Thyroid gland (tissue), 4 donors: Measurements from ENCODE around the gene NRG3. TPM values are rescaled to one million over a fixed set of nuclear protein-coding genes. Genes with fewer than 3 reads are reported as not detected.

Experiments
- DNase-seq, 2 donors: peaks; one replicate each; pipeline ENCODE4 v3.0.0-alpha.2; 2019
- H3K27ac ChIP-seq, 3 donors: fragments of 200-600 bp; sonication (generic); 1 replicate in 2 of 3; 2 replicates in 1 of 3; pipeline ENCODE4 v1.5.1; 2016 to 2019; ENCODE audit warnings: mild to moderate bottlenecking in 1 of 3, moderate library complexity in 1 of 3
- H3K27me3 ChIP-seq: fragments of 200-600 bp; sonication (generic); one replicate; pipeline ENCODE4 v1.5.1; 2019
- H3K36me3 ChIP-seq, 2 donors: fragments of 200-600 bp; sonication (generic); one replicate each; pipeline ENCODE4 v1.5.1; 2016 to 2019
- H3K4me1 ChIP-seq, 2 donors: fragments of 200-600 bp; sonication (generic); one replicate each; pipeline ENCODE4 v1.5.1; 2017 to 2019
- H3K4me3 ChIP-seq, 3 donors: fragments of 200-600 bp; sonication (generic); replicated peaks in 1 of 3; 1 replicate in 2 of 3; 2 replicates in 1 of 3; pipeline ENCODE4 v1.5.1; 2016; ENCODE audit warnings: mild to moderate bottlenecking in 1 of 3
- H3K9me3 ChIP-seq: fragments of 200-600 bp; sonication (generic); one replicate; pipeline ENCODE4 v1.5.1; 2017
- POLR2A ChIP-seq, 2 donors: fragments of 450-650 bp; IDR thresholded peaks; one replicate each; pipeline ENCODE4 v1.6.1; 2017; ENCODE audit warnings: antibody characterized with exemption in 2 of 2, mild to moderate bottlenecking in 2 of 2, moderate library complexity in 1 of 2
- WGBS, 2 donors: methylation state at CpG; one replicate each; pipeline ENCODE4 v1.1.5; 2017; 5-methylcytosine and 5-hydroxymethylcytosine counted together
- intact Hi-C: fragments of 100-400 bp; cut with DNase I; formaldehyde crosslinking; loops from one replicate; pipeline ENCODE4 v1.15.1; 2023
- total RNA-seq, 4 donors: library from RNA; depleted of rRNA; stranded (reverse); fragments of >200 nt; gene quantifications; one replicate each; pipeline ENCODE4 v1.2.3, GENCODE V29; 2016
- TF ChIP-seq, protein P1 (sequence below), 6 experiments: fragments of 200-600 bp in 3 of 6; fragments of 450-650 bp in 3 of 6; sonication (generic) in 3 of 6; IDR thresholded peaks; one replicate each; pipeline ENCODE4 v1.5.1; 2016 to 2019; ENCODE audit warnings: antibody characterized with exemption in 6 of 6, mild to moderate bottlenecking in 2 of 6, inconsistent platforms in 1 of 6, moderate library complexity in 1 of 6

NRG3 gene
- total RNA-seq, 4 donors from 2014 or later, result 0.67 to 1.8 (median 1.3) TPM

GRCh38 chr10:81877596-81877995 lies 2.6 kb downstream of the NRG3 start:
- Histone ChIP-seq H3K36me3 (no peaks in the 10 kb centered on the region), H3K9me3 (no peaks in the 10 kb centered on the region), H3K27me3 (no peaks in the 10 kb centered on the region), H3K4me1 (peaks cover 9 to 23% of the 10 kb centered on the region in 2 donors), H3K4me3 (no peak overlapping the region), H3K27ac (no peak overlapping the region)
- 60 to 74% methylated on average over 2 of the region's 2 CpGs for WGBS, 2 donors
- intact Hi-C loops, result no loop called here
- TF ChIP-seq POLR2A (IDR thresholded peaks at IDR 0.05), result no peak
- TF ChIP-seq, protein P1, sequence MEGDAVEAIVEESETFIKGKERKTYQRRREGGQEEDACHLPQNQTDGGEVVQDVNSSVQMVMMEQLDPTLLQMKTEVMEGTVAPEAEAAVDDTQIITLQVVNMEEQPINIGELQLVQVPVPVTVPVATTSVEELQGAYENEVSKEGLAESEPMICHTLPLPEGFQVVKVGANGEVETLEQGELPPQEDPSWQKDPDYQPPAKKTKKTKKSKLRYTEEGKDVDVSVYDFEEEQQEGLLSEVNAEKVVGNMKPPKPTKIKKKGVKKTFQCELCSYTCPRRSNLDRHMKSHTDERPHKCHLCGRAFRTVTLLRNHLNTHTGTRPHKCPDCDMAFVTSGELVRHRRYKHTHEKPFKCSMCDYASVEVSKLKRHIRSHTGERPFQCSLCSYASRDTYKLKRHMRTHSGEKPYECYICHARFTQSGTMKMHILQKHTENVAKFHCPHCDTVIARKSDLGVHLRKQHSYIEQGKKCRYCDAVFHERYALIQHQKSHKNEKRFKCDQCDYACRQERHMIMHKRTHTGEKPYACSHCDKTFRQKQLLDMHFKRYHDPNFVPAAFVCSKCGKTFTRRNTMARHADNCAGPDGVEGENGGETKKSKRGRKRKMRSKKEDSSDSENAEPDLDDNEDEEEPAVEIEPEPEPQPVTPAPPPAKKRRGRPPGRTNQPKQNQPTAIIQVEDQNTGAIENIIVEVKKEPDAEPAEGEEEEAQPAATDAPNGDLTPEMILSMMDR (IDR thresholded peaks at IDR 0.05), result no peak
- DNase-seq, result no peak

GRCh38 chr10:81882011-81882410 lies 7.0 kb downstream of the NRG3 start:
- TF ChIP-seq POLR2A (IDR thresholded peaks at IDR 0.05), result no peak
- TF ChIP-seq, protein P1 (IDR thresholded peaks at IDR 0.05), result no peak
- H3K27ac ChIP-seq, result no peak overlapping the region
- no peaks in the 10 kb centered on the region for H3K36me3 ChIP-seq
- DNase-seq, result no peak
- intact Hi-C loops, result no loop called here
- H3K9me3 ChIP-seq, result no peaks in the 10 kb centered on the region
- no peak overlapping the region for H3K4me3 ChIP-seq
- peaks cover 0 to under 1% of the 10 kb centered on the region in 2 donors for H3K4me1 ChIP-seq
- H3K27me3 ChIP-seq, result no peaks in the 10 kb centered on the region
- 93 to 94% methylated on average over 1 of the region's 1 CpG for WGBS, 2 donors

GRCh38 chr10:81884856-81885255 lies 9.9 kb downstream of the NRG3 start:
- Histone ChIP-seq H3K36me3 (no peaks in the 10 kb centered on the region), H3K27me3 (no peaks in the 10 kb centered on the region), H3K4me1 (no peaks in the 10 kb centered on the region), H3K4me3 (no peak overlapping the region), H3K27ac (no peak overlapping the region), H3K9me3 (no peaks in the 10 kb centered on the region)
- no peak for DNase-seq
- intact Hi-C loops, result no loop called here
- TF ChIP-seq POLR2A (IDR thresholded peaks at IDR 0.05), result no peak
- TF ChIP-seq, protein P1 (IDR thresholded peaks at IDR 0.05), result no peak
- WGBS, 2 donors, result 95 to 97% methylated on average over 1 of the region's 1 CpG

DNA sequence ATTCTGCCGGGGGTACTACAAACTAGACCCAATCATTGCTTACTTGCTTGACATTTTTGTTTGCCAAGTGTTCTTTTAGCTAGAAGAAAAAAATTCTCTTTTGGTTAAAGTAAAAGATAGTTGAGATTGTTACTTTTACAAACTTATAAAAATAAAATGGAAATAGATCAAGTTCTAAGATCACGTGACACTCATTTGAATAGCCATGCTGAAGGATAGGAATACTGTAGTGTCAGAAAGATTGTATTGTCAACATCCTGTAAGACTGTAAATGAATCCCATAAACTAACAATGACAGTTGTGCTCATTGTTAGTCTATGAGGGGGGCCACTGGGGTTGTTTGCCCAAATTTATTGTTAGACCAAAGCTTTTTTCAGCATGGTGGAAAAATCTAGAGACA lies 10.5 kb downstream of the NRG3 start:
- no peaks in the 10 kb centered on the region for H3K27me3 ChIP-seq
- no peak overlapping the region for H3K27ac ChIP-seq
- no peak overlapping the region for H3K4me3 ChIP-seq
- TF ChIP-seq, protein P1 (IDR thresholded peaks at IDR 0.05), result no peak
- intact Hi-C loops, result no loop called here
- 91 to 95% methylated on average over 2 of the region's 2 CpGs for WGBS, 2 donors
- no peak for DNase-seq
- no peaks in the 10 kb centered on the region for H3K9me3 ChIP-seq
- H3K36me3 ChIP-seq, result no peaks in the 10 kb centered on the region
- H3K4me1 ChIP-seq, result no peaks in the 10 kb centered on the region

- no peak overlapping the region for H3K27ac ChIP-seq
- intact Hi-C loops, result no loop called here
- no peak for DNase-seq
- no peaks in the 10 kb centered on the region for H3K36me3 ChIP-seq
- TF ChIP-seq, protein P1 (IDR thresholded peaks at IDR 0.05), result no peak
- TF ChIP-seq POLR2A (IDR thresholded peaks at IDR 0.05), result no peak
- H3K4me1 ChIP-seq, result no peaks in the 10 kb centered on the region
- no peaks in the 10 kb centered on the region for H3K27me3 ChIP-seq
- no peaks in the 10 kb centered on the region for H3K9me3 ChIP-seq
- H3K4me3 ChIP-seq, result no peak overlapping the region
These were observed 11.9 kb downstream of the NRG3 start for GRCh38 chr10:81886939-81887338.
